Sigmoid colon (tissue), 4 donors: Measurements from ENCODE around the gene CELA2B.

Experiments used
- CTCF ChIP-seq, 4 experiments: fragments of 450-650 bp in 3 of 4; fragments of 200-600 bp in 1 of 4; IDR thresholded peaks; one replicate each; pipeline ENCODE4 v1.5.1; 2016 to 2019; ENCODE audit warnings: antibody characterized with exemption in 4 of 4, mild to moderate bottlenecking in 3 of 4, moderate library complexity in 2 of 4
- POLR2AphosphoS5 ChIP-seq, 4 donors: sonication (generic); formaldehyde crosslinking; IDR thresholded peaks; one replicate each; pipeline ENCODE4 v1.6.1; 2017; ENCODE audit warnings: antibody characterized with exemption in 4 of 4

GRCh38 chr1:15489052-15489736 lies 13.3 kb downstream of the CELA2B start:
- no peak for TF ChIP-seq CTCF (IDR thresholded peaks at IDR 0.05)
- no peak for TF ChIP-seq POLR2AphosphoS5 (IDR thresholded peaks at IDR 0.05)
